IMR-90 (cell line): ENCODE data around the gene CMTM8. TPM values are rescaled to one million over a fixed set of nuclear protein-coding genes. Genes with fewer than 3 reads are reported as not detected.

Experiments
- ATAC-seq: fragments of 200-7000 bp; cut with Tn5 transposase; 2 replicates; pipeline ENCODE4 v1.9.1; 2020; ENCODE audit warnings: low read depth, mild to moderate bottlenecking, moderate library complexity
- BruUV-seq: library from RNA; stranded (reverse); fragments of 400-500 nt; replicated peaks from 2 replicates; lab custom pipeline; 2021; lab: Mats Ljungman, UMichigan
- CTCF ChIA-PET: fragments of 300-600 bp; formaldehyde crosslinking; extraction: SDS; loops from one replicate; lab custom pipeline; 2021; ENCODE audit warnings: antibody characterized with exemption; lab: Yijun Ruan, JAX
- POLR2A ChIA-PET: fragments of 300-600 bp; sonication (Branson Sonifier 250); formaldehyde crosslinking; loops from one replicate; lab custom pipeline; 2022; ENCODE audit warnings: antibody characterized with exemption; ENCODE audit not compliant: unreplicated experiment; lab: Charles Lee
- DNase-seq: peaks from one replicate; pipeline ENCODE4 v3.0.0; 2013
- H2AFZ ChIP-seq: replicated peaks from 2 replicates; pipeline ENCODE3; 2013; ENCODE audit warnings: low read length, mild to moderate bottlenecking; ENCODE audit not compliant: poor library complexity
- H2AK5ac ChIP-seq: 2 replicates; pipeline ENCODE4 v1.6.1; 2013; ENCODE audit warnings: low read depth, low read length, inconsistent platforms
- H2AK9ac ChIP-seq: replicated peaks from 2 replicates; pipeline ENCODE3; 2013; ENCODE audit warnings: mild to moderate bottlenecking, low read depth, low read length, moderate library complexity; ENCODE audit not compliant: poor library complexity
- H2BK120ac ChIP-seq: 2 replicates; pipeline ENCODE4 v1.6.1; 2013; ENCODE audit warnings: low read depth, low read length, inconsistent platforms
- H2BK15ac ChIP-seq: 3 replicates; pipeline ENCODE4 v1.6.1; 2013; ENCODE audit warnings: low read depth, low read length, inconsistent platforms
- H2BK20ac ChIP-seq: 2 replicates; pipeline ENCODE4 v1.6.1; 2013; ENCODE audit warnings: low read depth, mild to moderate bottlenecking, inconsistent platforms, low read length, moderate library complexity
- H2BK5ac ChIP-seq: 2 replicates; pipeline ENCODE4 v1.6.1; 2013; ENCODE audit warnings: mild to moderate bottlenecking, low read depth, low read length, inconsistent platforms; ENCODE audit not compliant: poor library complexity, severe bottlenecking
- H3K14ac ChIP-seq: replicated peaks from 2 replicates; pipeline ENCODE4 v1.6.1; 2013; ENCODE audit warnings: low read depth, low read length, inconsistent platforms
- H3K18ac ChIP-seq: 2 replicates; pipeline ENCODE4 v1.6.1; 2013; ENCODE audit warnings: low read depth, low read length, control low read depth
- H3K23ac ChIP-seq: 2 replicates; pipeline ENCODE4 v1.6.1; 2013; ENCODE audit warnings: low read depth, low read length, inconsistent platforms
- H3K27ac ChIP-seq: 2 replicates; pipeline ENCODE4 v1.5.1; 2013; ENCODE audit warnings: mild to moderate bottlenecking, control low read depth, low read length; ENCODE audit not compliant: insufficient read depth
- H3K27me3 ChIP-seq: 2 replicates; pipeline ENCODE4 v1.6.1; 2013; ENCODE audit warnings: low read length; ENCODE audit not compliant: control insufficient read depth, insufficient read depth
- H3K36me3 ChIP-seq: 2 replicates; pipeline ENCODE4 v1.6.1; 2013; ENCODE audit warnings: low read length, mixed read lengths; ENCODE audit not compliant: control insufficient read depth, insufficient read depth
- H3K4ac ChIP-seq: 2 replicates; pipeline ENCODE4 v1.6.1; 2013; ENCODE audit warnings: low read depth, low read length, inconsistent platforms
- H3K4me1 ChIP-seq: 2 replicates; pipeline ENCODE4 v1.6.1; 2013; ENCODE audit warnings: low read length, mixed read lengths; ENCODE audit not compliant: control insufficient read depth, insufficient read depth
- H3K4me2 ChIP-seq: 2 replicates; pipeline ENCODE4 v1.6.1; 2013; ENCODE audit warnings: low read depth, mild to moderate bottlenecking, control low read depth, low read length, moderate library complexity
- H3K4me3 ChIP-seq: 2 replicates; pipeline ENCODE4 v1.5.1; 2013; ENCODE audit warnings: low read depth, mild to moderate bottlenecking, control low read depth, low read length, moderate library complexity; ENCODE audit not compliant: insufficient read depth
- H3K56ac ChIP-seq: 2 replicates; pipeline ENCODE4 v1.6.1; 2013; ENCODE audit warnings: low read length, inconsistent platforms; ENCODE audit not compliant: insufficient read depth; ENCODE audit errors: extremely low read depth
- H3K79me1 ChIP-seq, 2 experiments: 2 replicates each; pipeline ENCODE4 v1.6.1; 2013; ENCODE audit warnings: low read length in 2 of 2, inconsistent platforms in 1 of 2, low read depth in 1 of 2
- H3K9ac ChIP-seq: 2 replicates; pipeline ENCODE4 v1.6.1; 2013; ENCODE audit warnings: low read depth, low read length, control low read depth
- H3K9me1 ChIP-seq: 2 replicates; pipeline ENCODE4 v1.6.1; 2013; ENCODE audit warnings: low read length, inconsistent platforms; ENCODE audit not compliant: insufficient read depth
- H3K9me3 ChIP-seq: 2 replicates; pipeline ENCODE4 v1.6.1; 2013; ENCODE audit warnings: low read length; ENCODE audit not compliant: control insufficient read depth, insufficient read depth
- H4K20me1 ChIP-seq: 2 replicates; pipeline ENCODE4 v1.6.1; 2013; ENCODE audit warnings: low read length, inconsistent platforms; ENCODE audit not compliant: insufficient read depth
- H4K5ac ChIP-seq: 2 replicates; pipeline ENCODE4 v1.6.1; 2013; ENCODE audit warnings: mild to moderate bottlenecking, low read depth, low read length, control low read depth
- H4K8ac ChIP-seq, 2 experiments: 2 replicates each; pipeline ENCODE4 v1.6.1; 2013; ENCODE audit warnings: low read depth in 2 of 2, low read length in 2 of 2, control low read depth in 1 of 2, inconsistent platforms in 1 of 2
- H4K91ac ChIP-seq: 2 replicates; pipeline ENCODE4 v1.6.1; 2013; ENCODE audit warnings: low read depth, low read length, inconsistent platforms; ENCODE audit not compliant: insufficient read depth
- CHD1 ChIP-seq: IDR thresholded peaks from 2 replicates; pipeline ENCODE4 v1.6.1; 2012; ENCODE audit warnings: low read depth, low read length, improper control_type of control experiment
- CTCF ChIP-seq: conservative IDR thresholded peaks from 2 replicates; pipeline ENCODE4 v1.5.1; 2012; ENCODE audit warnings: mild to moderate bottlenecking, low read depth, low read length, improper control_type of control experiment
- FOS ChIP-seq: fragments of 150-350 bp; IDR thresholded peaks from 2 replicates; pipeline ENCODE4 v1.6.1; 2016; ENCODE audit warnings: low read depth, low read length
- MAFK ChIP-seq: IDR thresholded peaks from 2 replicates; pipeline ENCODE4 v1.6.1; 2012; ENCODE audit warnings: low read depth, low read length, improper control_type of control experiment
- MXI1 ChIP-seq: IDR thresholded peaks from 2 replicates; pipeline ENCODE4 v1.6.1; 2012; ENCODE audit warnings: low read depth, mild to moderate bottlenecking, low read length, moderate library complexity, borderline replicate concordance
- NFE2L2 ChIP-seq: fragments of 150-350 bp; IDR thresholded peaks from 2 replicates; pipeline ENCODE4 v1.6.1; 2016; ENCODE audit warnings: low read depth, mild to moderate bottlenecking, low read length
- POLR2A ChIP-seq: IDR thresholded peaks from 2 replicates; pipeline ENCODE4 v1.6.1; 2012; ENCODE audit warnings: mild to moderate bottlenecking, low read depth, low read length
- RFX5 ChIP-seq: IDR thresholded peaks from 2 replicates; pipeline ENCODE4 v1.8.0; 2012; ENCODE audit warnings: low read depth, mild to moderate bottlenecking, low read length, moderate library complexity
- SMC3 ChIP-seq: fragments of 150-350 bp; IDR thresholded peaks from 2 replicates; pipeline ENCODE4 v1.6.1; 2016; ENCODE audit warnings: low read depth, mild to moderate bottlenecking, antibody characterized with exemption, low read length, moderate library complexity
- WGBS, 2 experiments: methylation state at CpG; one replicate each; pipeline versions ENCODE4 v1.1.5 to v1.1.7; 2013; ENCODE audit warnings: missing lambda C conversion rate in 2 of 2; ENCODE audit not compliant: insufficient read length in 1 of 2; ENCODE audit errors: extremely low coverage in 2 of 2; 5-methylcytosine and 5-hydroxymethylcytosine counted together
- dilution Hi-C: fragments of 300-500 bp; cut with HindIII; formaldehyde crosslinking; loops from one replicate; pipeline ENCODE4 v1.14.3; 2018; ENCODE audit warnings: low sequenced_read_pairs; ENCODE audit not compliant: unreplicated experiment
- in situ Hi-C: fragments of 300-500 bp; cut with MboI; formaldehyde crosslinking; loops from 3 replicates; pipeline ENCODE4 v1.14.3; 2019; ENCODE audit warnings: low sequenced_read_pairs, inconsistent platforms, mixed read lengths
- intact Hi-C: fragments of 100-400 bp; cut with micrococcal nuclease; formaldehyde crosslinking; loops from 2 replicates; pipeline ENCODE4 v1.10.0; 2022
- polyA plus RNA-seq, 3 experiments: library from polyadenylated mRNA; depleted of rRNA; stranded (reverse); fragments of >200 nt; gene quantifications; 2 replicates each; pipeline ENCODE4 v1.2.3, GENCODE V29; 2012; ENCODE audit warnings: low replicate concordance in 1 of 3
- total RNA-seq: library from RNA; depleted of rRNA; stranded (reverse); fragments of >200 nt; gene quantifications from 2 replicates; pipeline ENCODE4 v1.2.3, GENCODE V29; 2012

Gene CMTM8
- total and polyA plus RNA-seq, 2 of the 4 experiments (the other 2 are of a cell fraction), result 0.15 TPM; not detected in 1

- no peaks in the 10 kb centered on the region for H3K4me1 ChIP-seq
- peak; percentile 4 for DNase-seq
- H3K79me1 ChIP-seq, result no peaks in the 10 kb centered on the region
- TF ChIP-seq RFX5 (no peak), MXI1 (no peak), SMC3 (no peak), MAFK (no peak), CHD1 (no peak), FOS (no peak), NFE2L2 (no peak), POLR2A (no peak), CTCF (no peak)
- H2BK5ac ChIP-seq, result no peak overlapping the region
- peaks cover 31% of the 10 kb centered on the region for H3K27me3 ChIP-seq
- BruUV-seq, result no TSS peak
- H3K56ac ChIP-seq, result no peak overlapping the region
- no peak overlapping the region for H3K23ac ChIP-seq
- H3K4ac ChIP-seq, result no peak overlapping the region
- H2BK20ac ChIP-seq, result no peak overlapping the region
- POLR2A ChIA-PET, result no interaction called here
- H3K9me1 ChIP-seq, result no peaks in the 10 kb centered on the region
- no peak overlapping the region for H3K14ac ChIP-seq
- H3K36me3 ChIP-seq, result no peaks in the 10 kb centered on the region
- H4K20me1 ChIP-seq, result no peaks in the 10 kb centered on the region
- ATAC-seq, result no peak
- H2BK15ac ChIP-seq, result no peak overlapping the region
- H4K5ac ChIP-seq, result no peak overlapping the region
- no peak overlapping the region for H2AFZ ChIP-seq
- no peak overlapping the region for H2AK9ac ChIP-seq
- no peak overlapping the region for H3K4me2 ChIP-seq
- CTCF ChIA-PET, result interaction anchor here (0.5 kb wide), 1 partner anchor 41 kb away, joined by 9 read pairs; no protein-coding TSS in a partner anchor
- H3K4me3 ChIP-seq, result no peak overlapping the region
- H3K27ac ChIP-seq, result no peak overlapping the region
- intact Hi-C loops (no loop called here), dilution Hi-C loops (no loop called here), in situ Hi-C loops (loop anchor here (25.0 kb wide), 1 partner anchor 277 kb away; no protein-coding TSS in a partner anchor)
- H3K18ac ChIP-seq, result no peak overlapping the region
- H2AK5ac ChIP-seq, result no peak overlapping the region
- H4K8ac ChIP-seq, result no peak overlapping the region
- no CpG with 5 or more reads among the region's 5 CpGs for WGBS, 2 experiments
- no peak overlapping the region for H4K91ac ChIP-seq
- H3K9ac ChIP-seq, result no peak overlapping the region
- peaks cover 4% of the 10 kb centered on the region for H3K9me3 ChIP-seq
- H2BK120ac ChIP-seq, result no peak overlapping the region
These were observed 146.5 kb downstream of the CMTM8 start for GRCh38 chr3:32384938-32385337.
